ENCODE measurements around the gene MPZL2.
A peak's percentile ranks its signal among the peaks of the same experiment; 100 is the strongest.

MPZL2 gene

DNA sequence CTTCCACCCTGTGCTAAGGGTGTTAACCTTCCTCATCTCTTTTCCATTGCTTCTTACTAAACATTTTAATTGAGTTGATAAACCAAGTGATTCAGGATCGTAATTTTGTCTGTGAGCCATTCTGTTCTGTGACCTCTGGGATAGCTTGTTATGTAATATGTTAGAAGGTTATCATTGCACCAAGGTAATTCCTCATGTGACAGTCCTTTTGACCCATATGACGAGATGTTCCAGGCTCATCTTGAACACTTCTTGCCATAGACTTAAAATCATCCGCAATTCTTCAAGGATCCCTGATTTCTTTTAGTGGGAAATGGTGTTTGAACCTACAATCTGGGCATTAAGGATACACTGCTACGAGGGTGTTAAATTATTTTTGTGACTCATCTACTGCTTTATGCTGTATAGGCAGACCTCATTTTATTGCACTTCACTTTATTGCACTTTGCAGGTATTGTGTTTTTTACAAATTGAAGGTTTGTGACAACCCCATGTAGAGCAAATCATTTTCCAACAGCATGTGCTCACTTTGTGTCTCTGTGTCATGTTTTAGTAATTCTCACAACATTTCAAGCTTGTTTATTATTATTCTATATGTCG lies 19.0 kb upstream of the MPZL2 start:
- TF ChIP-seq CTCF (conservative IDR thresholded peaks at IDR 0.05): no peak
- H3K27ac ChIP-seq: no peak overlapping the region

DNA sequence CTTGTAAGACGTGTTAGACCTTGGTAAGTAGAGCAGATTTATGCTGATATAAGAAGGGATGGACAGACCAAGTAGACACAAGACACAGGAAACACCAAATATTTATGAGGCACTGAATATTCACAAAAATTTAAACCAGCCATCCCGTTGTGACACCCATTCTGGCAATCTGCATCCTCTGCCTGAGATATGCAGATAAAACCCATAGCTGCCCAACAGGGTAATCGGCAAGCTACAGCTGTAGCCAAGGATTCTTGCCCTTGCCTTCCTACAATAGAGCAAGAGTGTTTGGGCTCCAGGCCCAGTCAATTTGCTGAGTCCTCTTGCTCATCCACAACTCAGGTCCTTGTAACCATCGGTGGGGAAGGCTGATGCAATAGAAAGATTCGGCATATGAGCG lies 18.5 kb upstream of the MPZL2 start:
- H3K27ac ChIP-seq: no peak overlapping the region
- no peak for TF ChIP-seq CTCF (conservative IDR thresholded peaks at IDR 0.05)

DNA sequence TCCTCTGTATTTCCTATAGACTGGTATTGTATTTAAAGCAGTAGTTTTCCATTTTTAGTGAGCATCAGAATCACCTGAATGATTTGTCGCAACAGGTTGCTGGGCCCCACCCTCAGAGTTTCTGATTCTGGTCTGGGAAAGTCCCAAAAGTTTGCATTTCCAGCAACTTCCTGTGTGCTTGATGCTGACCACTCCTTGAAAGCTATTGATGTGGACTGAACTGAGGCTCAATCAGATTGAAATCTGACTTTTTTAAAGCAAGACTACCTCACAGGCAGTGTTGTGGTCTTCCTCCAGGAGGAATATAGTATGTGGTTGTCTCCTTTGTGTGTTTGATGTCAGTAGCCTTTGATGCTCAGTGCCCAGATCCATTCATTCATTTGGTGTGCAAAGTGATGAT lies 17.2 kb upstream of the MPZL2 start:
- H3K27ac ChIP-seq: no peak overlapping the region
- no peak for TF ChIP-seq CTCF (conservative IDR thresholded peaks at IDR 0.05)

DNA sequence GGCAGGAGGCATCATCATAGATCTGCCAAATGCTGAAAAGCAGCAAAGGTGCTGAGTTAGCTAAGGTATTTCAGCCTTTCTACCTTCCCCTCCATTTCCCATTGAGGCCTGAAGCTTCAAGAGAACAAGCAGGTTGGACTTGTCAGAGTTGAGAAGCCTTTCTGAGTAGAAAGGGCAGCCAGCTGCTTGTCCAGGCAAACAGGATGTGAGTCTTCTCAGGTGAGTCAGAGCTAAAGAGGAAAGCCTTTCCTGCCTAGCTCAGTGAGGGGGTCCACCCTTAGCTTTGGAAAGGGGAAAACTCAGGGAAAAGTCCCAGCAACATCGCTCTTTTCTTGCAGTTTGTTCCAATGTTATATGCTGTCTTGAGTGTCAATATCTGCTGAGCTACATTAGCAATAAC lies 13.2 kb upstream of the MPZL2 start:
- H3K27ac ChIP-seq: no peak overlapping the region
- TF ChIP-seq CTCF (conservative IDR thresholded peaks at IDR 0.05): no peak

DNA sequence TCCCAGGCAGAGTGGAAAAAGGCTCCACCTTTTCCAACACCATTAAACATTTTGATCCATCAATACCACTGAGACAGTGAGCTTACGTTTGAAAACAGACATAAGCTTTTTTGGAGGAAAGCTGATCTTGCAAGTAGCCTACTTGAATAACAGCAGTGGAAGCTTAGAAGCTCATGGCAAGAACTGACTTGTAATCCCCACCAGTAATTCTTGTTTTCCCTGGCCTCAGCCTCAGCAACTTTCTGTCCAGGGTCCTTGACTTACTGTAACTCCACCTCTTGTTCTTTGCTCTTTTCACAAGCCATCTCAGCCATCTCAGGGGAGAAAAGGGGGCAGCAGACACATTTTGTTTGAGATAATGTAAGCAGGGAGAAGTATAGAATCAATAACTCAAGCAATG lies 12.3 kb upstream of the MPZL2 start:
- TF ChIP-seq CTCF (conservative IDR thresholded peaks at IDR 0.05): no peak
- no peak overlapping the region for H3K27ac ChIP-seq

DNA sequence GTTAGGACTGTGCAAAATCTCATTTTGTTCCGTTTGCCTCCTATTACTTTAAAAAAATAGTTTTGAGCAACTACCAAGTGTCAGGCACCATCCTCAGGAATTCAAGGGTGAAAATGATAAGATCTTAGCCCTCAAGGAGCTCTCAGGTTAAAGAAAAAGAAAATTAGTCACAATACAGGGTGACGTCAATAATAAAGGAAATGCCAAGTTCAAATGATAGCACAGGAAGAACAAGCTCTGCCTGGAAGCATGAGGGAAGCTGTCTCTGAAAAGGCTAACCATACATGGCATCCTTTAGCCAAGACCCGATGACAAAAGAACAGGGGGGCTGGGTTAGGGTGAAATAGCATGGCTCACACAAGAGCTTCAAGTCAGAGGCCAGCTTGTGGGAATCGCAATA lies 11.1 kb upstream of the MPZL2 start:
- no peak for TF ChIP-seq CTCF (conservative IDR thresholded peaks at IDR 0.05)
- peak overlapping the region; percentile 80 for H3K27ac ChIP-seq

GRCh38 chr11:118274186-118274585 lies 10.1 kb upstream of the MPZL2 start:
- H3K27ac ChIP-seq: peak overlapping the region; percentile 80
- no peak for TF ChIP-seq CTCF (conservative IDR thresholded peaks at IDR 0.05)

Data from VCaP (cell line).